Measurements from ENCODE around the gene ZNF385D. TPM values are rescaled to one million over a fixed set of nuclear protein-coding genes. Genes with fewer than 3 reads are reported as not detected.
"Not testable (repeated sequence)": the region's sequence is repeated elsewhere in the genome, so short reads cannot be mapped to it uniquely, and the experiment has no call there.

Gene ZNF385D
- total RNA-seq, 1 donor from 2014 or later, result 2.6 TPM

DNA sequence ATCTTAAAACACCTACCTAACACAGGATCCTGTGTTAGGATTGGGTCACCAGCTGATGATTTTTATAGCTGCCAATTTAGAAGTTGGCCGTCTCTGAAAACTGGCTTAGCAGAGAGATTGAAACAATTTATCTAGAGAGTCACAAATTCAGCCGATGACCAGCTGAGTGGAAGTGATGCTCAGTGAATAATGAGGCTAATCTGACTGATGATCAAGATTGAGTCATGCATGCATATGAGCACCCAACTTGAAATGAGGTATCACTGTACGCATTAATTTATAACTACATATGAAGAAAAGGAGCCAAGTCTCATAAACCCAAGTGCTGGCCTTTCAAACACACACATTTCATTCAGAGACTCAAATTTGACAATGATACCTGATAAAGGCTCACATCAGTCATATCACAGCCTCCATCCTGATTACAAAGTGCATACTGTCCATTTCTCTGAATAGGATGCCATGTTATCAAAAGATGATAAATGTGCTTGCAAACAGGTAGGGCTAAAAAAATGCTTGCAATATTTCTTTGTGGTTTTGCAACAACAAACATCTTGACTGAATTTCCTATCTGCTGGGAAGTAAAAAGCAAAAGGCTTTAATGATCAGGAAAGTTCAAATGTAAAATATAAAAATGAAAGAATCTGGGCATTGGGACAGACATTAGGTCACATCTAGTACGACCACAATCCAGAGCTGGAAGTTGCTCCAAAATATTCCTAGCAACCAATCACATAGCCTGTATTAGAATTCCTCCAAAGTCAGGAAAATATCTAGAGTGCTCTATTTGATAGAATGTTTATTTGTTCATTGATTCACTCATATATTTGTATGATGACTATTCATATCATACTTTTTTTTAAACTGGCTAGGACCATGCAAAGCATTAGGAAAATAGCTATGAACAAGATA, 264.7 kb downstream of the ZNF385D start:
- intact Hi-C loops (cut with DNase I), result loop anchor here (10.0 kb wide), 2 partner anchors 409 to 971 kb away; no protein-coding TSS in a partner anchor
- DNase-seq (ENCODE audit: missing footprints); ATAC-seq: not testable (repeated sequence)

- DNase-seq (ENCODE audit: missing footprints) (no peak), ATAC-seq (peak; percentile 28)
- intact Hi-C loops (cut with DNase I), result loop anchor here (10.0 kb wide), 2 partner anchors 410 to 970 kb away; no protein-coding TSS in a partner anchor
Measured at GRCh38 chr3:21484828-21485144, 266.2 kb downstream of the ZNF385D start.

GRCh38 chr3:21484057-21484827, 266.8 kb downstream of the ZNF385D start:
- DNase-seq (ENCODE audit: missing footprints) (no peak), ATAC-seq (peak; percentile 44)
- intact Hi-C loops (cut with DNase I), result loop anchor here (10.0 kb wide), 2 partner anchors 411 to 969 kb away; no protein-coding TSS in a partner anchor

- ATAC-seq (no peak), DNase-seq (ENCODE audit: missing footprints) (no peak)
- intact Hi-C loops (cut with DNase I), result loop anchor here (10.0 kb wide), 2 partner anchors 413 to 967 kb away; no protein-coding TSS in a partner anchor
Measured at GRCh38 chr3:21481991-21482390, 269.0 kb downstream of the ZNF385D start.

DNA sequence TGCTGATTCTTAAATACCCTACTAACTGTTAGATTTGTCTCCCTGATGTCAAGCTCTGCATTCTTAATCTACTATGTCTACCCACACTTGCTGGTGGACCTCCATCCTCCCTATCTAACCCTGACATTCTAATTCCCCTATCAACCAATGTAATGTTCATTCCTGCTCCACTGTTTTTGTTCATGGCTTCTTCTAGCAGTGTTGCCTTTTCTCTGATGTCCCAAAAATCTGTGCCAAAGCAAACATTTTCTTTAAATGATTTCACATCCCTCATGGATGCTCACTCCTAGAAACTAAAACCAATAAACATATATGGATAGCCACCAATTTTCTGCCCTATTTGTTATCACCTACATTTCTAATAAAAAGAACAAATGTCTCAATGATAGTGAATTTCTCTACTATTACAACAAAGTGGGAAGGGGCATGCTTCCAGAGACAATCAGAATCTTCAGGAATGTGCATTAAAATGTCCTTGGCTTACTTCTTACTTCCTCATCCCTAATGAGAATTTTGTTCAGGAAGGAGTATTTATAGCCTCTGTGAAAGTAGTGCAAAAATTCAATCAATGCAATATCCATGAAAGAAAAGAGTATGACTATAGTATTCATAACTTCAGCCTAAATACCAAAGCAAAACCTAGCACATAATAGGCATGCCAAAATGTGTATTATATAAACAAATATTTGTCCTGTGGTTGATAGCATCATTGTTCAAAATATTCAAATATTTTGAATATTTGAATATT, 273.3 kb downstream of the ZNF385D start:
- ATAC-seq, result no peak
- intact Hi-C loops (cut with DNase I), result no loop called here

DNA sequence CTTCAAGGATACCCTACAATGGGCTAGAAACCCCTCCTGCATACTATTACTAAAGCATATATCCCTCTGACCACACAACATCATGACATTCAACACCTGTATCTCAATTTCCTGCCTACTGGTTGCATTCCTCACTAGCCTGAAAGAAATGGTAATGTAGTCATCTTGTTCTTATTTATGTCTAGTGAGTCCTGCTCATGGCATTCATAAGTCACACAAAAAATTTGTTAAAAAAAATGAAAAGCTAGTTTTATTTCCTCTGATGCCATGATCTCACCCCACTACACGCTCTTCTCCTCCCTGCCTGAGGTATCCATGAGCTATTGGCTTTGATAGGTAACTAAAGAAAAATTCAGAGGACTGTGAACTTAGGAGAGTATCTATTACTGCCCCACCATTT, 284.5 kb downstream of the ZNF385D start:
- intact Hi-C loops (cut with DNase I), result no loop called here
- ATAC-seq (no peak), DNase-seq (ENCODE audit: missing footprints) (no peak)

More for the DNA sequence above, 273.3 kb downstream of the ZNF385D start:
- no peak for DNase-seq (ENCODE audit: missing footprints)

GRCh38 chr3:21464746-21465145, 286.3 kb downstream of the ZNF385D start:
- peak; percentile 41 for DNase-seq (ENCODE audit: missing footprints)
- intact Hi-C loops (cut with DNase I), result no loop called here
- no peak for ATAC-seq

DNA sequence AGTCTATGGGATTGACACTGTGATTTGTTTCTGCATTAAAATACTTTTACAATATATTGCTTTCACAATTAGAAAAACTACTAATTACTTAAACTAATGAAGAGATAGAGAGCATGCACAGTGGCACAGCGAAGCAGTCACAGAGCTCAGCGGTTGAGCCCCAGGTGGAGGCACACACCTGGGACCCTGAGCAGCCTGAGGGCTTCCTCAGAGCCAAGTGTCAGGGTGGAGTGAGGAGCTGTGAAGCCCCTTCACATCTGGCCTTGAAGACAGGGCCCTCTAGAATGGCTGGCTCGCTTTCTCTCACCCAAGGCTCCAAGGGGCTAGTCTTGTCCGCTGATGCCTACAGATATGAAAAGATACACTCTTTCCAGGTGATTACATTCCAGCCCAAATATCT, 287.7 kb downstream of the ZNF385D start:
- ATAC-seq (no peak), DNase-seq (ENCODE audit: missing footprints) (no peak)
- intact Hi-C loops (cut with DNase I), result no loop called here

DNA sequence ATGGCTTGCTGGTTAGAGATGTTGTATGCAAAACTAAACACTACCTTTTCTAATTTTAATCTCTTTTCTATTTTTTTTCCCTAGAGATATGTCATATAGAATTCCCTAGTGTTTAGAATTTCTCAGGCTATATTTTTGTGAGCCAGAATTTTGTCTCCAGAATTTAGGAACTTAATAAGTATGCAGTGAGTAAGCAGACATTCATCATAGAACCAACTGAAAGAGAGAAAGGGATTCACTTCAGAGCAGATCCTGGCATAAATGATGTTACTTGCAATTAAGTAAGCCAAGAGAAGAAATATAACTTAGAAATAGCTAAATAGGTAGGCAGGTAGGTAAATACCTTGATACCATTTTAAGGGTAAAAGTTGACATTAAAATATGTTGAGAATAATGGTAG, 288.9 kb downstream of the ZNF385D start:
- intact Hi-C loops (cut with DNase I), result no loop called here
- DNase-seq (ENCODE audit: missing footprints) (no peak), ATAC-seq (no peak)

- no peak for DNase-seq (ENCODE audit: missing footprints)
- ATAC-seq, result no peak
Measured at GRCh38 chr3:21457084-21457483, 293.9 kb downstream of the ZNF385D start.

DNA sequence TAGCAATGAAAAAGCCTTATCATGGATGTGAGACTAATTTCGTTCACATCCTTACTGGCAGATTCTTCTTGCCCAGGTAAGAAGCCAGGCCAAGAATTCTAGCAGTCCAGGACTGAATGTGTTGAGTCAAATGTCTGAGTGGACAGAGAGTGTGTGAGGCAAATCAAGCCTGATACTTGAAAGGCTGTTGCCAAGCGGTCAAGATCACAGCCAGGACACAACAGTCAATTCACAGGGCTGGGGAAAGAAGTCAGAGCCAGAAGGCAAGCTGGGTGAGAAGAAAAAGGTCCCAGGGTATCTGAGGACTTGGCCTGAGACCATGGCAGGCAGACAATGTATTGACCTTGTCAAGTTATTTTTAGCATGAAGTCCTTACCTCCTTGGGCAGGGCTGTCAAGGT, 301.3 kb downstream of the ZNF385D start:
- DNase-seq (ENCODE audit: missing footprints) (peak; percentile 45), ATAC-seq (peak; percentile 50)

More at GRCh38 chr3:21457084-21457483, 293.9 kb downstream of the ZNF385D start:
- intact Hi-C loops (cut with DNase I), result no loop called here

DNA sequence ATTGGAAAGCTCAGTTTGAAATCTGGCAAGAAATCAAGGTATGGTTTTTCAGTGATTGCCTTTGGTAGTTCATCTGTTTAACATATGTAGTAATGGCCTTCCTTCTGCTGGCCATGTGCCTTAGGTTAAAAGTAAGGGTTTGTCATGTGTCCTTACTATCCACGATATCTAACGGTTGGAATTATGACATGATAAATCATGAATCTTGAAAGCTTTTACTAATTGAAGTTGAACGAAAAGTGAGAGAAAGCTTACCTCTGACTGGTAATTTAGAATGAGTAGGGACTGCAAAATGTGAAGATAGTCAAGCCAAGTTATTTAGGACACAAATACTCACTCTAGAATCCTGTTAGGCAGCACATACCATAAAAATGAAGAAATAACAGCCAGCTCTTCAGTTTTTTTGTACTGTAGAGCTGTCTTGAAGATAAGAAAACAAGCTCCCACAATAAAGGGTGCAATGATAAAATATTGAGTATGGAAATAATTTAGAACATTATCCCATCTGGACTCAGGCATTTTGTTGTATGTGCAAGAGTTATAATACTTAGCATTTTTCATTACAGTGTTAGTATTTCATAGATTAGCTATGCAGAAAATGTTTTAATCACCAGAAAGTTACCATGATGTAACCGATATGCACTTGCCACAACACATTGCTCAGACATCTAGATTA, 303.4 kb downstream of the ZNF385D start:
- intact Hi-C loops (cut with DNase I), result no loop called here
- ATAC-seq, result no peak

More for the DNA sequence above, 301.3 kb downstream of the ZNF385D start:
- intact Hi-C loops (cut with DNase I), result no loop called here

DNA sequence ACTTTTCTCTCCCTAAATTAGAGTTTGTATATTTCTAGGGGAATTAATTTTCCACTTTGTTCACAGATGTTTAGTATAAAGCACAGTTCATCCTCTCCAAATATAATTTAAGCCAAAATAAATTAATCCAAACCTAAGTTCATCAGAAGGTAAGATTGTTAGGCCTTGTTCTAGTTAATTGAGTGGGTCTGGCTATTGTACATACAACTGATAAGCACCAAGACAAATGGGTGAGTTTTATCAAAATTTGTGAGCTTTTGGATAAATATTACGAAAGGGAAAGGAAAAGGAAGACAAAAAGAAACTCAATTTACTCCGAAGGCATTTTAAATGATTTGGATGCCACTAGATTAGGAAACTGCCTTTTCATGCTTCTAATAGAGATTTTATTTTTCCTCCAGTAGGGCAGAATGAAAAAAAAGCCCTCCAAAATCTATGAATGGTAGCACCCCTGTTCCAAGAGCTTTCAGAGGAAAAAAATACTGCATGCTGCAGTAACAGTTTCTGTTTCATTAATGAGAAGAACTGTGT, 304.0 kb downstream of the ZNF385D start:
- ATAC-seq, result no peak
- intact Hi-C loops (cut with DNase I), result no loop called here
- no peak for DNase-seq (ENCODE audit: missing footprints)

More for the DNA sequence above, 303.4 kb downstream of the ZNF385D start:
- no peak for DNase-seq (ENCODE audit: missing footprints)

DNA sequence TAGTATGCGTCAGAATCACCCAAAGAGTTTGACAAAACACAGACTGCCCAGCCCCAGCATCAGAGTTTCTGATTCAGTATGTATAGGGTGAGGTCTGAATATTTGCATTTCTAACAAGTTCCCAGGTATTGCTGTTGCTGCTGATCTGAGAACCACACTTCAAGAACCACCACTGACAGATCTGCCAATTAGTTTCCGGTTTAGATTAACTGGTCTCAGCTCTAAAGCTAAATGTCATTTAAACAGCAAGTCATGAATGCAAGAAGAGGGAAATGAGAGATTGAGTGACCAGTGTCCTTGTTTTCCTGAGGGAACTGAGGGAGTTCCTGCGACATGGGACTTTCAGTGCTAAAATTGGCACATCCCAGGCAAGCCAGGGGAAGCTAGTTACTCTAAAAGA, 305.0 kb downstream of the ZNF385D start:
- no peak for ATAC-seq
- DNase-seq (ENCODE audit: missing footprints), result no peak
- intact Hi-C loops (cut with DNase I), result no loop called here

- ATAC-seq, result no peak
- intact Hi-C loops (cut with DNase I), result no loop called here
- no peak for DNase-seq (ENCODE audit: missing footprints)
Measured at GRCh38 chr3:21441821-21442220, 309.2 kb downstream of the ZNF385D start.

DNA sequence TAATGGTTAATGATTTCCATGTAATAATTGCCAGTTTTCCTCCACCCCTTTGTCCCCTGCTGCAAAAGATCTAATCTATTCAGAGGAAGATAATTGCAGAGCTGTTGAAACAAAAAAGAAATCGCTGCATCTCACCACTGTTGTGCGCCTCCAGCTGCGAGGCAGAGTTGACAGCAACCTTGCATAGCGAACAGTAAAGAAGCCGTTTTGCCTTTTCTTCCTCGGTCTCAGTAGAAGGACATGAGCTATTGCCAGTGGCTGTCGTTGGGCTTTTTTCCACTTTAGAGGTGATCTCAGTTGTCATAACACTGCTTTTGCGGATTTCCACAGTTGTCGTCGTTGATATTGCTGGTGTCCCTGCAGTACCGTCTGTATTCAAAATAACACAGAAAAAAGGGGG, 314.2 kb downstream of the ZNF385D start:
- peak; percentile 27 for DNase-seq (ENCODE audit: missing footprints)
- no peak for ATAC-seq
- intact Hi-C loops (cut with DNase I), result no loop called here

DNA sequence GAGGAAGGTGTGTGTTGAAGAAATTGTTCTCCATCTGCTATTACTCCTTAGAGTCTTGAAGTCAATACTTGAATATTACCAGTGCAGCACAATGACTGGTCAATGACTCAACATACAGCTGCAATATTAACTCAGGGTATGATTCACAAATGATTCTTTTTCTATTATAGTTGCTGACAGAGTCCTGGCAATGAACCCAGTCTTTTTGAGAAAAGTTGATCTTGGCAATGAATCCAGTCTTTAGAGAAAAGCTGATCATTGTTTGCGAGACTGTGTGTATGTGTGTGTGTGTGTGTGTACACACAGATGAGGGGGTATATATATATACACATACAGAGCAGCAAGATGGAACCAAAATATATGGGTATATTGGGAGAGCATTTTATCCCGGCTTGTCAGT, 315.1 kb downstream of the ZNF385D start:
- intact Hi-C loops (cut with DNase I), result no loop called here
- DNase-seq (ENCODE audit: missing footprints) (no peak), ATAC-seq (no peak)

- ATAC-seq (no peak), DNase-seq (ENCODE audit: missing footprints) (no peak)
- intact Hi-C loops (cut with DNase I), result no loop called here
Measured at GRCh38 chr3:21434310-21434709, 316.7 kb downstream of the ZNF385D start.

All from Right ventricle myocardium inferior (tissue), 1 donor.